Stimulated activated CD4-positive, alpha-beta T cell treated with anti-CD3 and anti-CD28 coated beads, Interleukin-15, amount 100 ng/mL, for 48 hours (primary cell): ENCODE results near the gene VNN1.
"Not testable (repeated sequence)": the region's sequence is repeated elsewhere in the genome, so short reads cannot be mapped to it uniquely, and the experiment has no call there.

Experiments used
- DNase-seq, 2 donors: peaks; one replicate each; pipeline ENCODE4 v3.0.0-alpha.2; 2020; ENCODE audit warnings: low read depth in 2 of 2

VNN1 gene

DNA sequence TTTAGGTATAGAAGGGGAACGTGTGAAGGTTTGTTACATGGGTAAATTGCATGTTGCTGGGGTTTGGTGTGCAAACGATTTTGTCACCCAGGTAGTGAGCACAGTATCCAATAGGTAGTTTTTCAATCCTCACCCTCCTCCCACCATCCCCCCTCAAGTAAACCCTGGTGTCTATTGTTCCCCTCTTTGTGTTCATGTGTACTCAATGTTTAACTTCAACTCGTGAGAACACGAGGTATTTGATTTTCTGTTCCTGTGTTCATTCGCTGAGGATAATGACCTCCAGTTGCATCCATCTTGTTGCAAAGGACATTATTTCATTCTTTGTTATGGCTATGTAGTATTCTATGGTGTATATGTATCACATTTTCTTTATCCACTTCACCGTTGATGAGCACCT, 11.6 kb upstream of the VNN1 start:
- DNase-seq = no peak

DNA sequence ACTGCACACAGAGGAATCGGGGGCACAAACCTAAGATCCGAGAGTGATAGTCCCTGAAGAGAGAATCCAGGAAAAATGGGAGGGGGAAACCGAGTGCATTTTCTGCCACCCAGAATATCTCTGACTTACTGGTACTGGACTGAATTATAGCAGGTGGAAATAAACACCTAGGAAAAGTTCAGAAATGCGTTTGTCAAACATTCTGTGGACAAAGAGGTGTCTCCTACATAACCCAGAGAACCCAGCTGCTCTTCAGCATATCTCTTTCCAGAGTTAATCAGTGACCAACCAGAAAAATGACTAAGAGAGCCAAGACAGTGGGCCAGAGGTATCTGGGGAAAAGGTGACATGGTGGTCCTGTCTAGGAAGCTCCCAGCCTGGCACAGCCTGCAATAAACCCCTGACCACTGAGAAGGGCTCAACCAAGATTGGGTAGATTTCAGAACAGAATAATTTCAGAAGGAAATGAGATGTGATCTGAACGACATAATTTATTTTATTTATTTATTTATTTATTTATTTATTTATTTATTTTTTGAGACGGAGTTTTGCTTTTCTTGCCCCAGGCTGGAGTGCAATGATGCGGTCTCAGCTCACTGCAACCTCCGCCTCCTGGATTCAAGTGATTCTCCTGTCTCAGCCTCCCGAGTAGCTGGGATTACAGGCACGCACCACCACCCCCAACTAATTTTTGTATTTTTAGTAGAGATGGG, 6.0 kb upstream of the VNN1 start:
- no peak for DNase-seq

DNA sequence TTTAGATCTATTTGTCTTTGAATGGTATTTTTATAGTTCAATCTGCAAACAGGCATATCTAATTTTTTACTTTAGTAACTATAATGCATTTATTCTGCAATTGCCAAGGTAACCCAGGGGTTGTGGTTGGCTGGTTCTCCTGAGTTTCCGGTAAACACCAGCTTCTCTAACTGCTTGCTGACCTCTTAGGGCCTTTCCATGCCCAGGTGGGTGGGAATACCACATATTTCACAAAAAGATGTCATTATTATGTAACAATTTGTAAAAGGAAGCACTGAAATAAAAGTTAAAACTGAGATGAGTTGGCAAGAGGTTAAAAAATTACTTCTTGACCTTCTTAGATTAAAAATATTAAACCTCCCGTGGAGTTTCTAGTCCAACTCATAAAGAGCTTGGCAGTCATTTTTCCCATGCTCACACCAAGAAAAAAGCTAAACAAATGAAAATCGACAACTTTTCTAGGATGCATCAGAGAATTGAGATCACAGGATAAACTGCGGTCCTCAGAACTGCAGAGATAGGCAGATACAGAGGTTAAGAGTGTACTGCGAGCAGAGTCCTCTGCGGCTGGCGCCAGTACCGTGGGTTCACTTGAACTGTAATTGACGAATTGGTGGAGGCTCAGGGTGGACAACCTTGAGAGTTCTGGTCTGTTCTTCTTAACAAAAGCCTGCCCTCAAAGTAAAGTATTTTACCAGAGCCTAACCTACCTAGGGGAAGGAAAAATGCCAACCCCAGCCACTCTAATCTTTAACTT, 2.2 kb upstream of the VNN1 start:
- no peak for DNase-seq

DNA sequence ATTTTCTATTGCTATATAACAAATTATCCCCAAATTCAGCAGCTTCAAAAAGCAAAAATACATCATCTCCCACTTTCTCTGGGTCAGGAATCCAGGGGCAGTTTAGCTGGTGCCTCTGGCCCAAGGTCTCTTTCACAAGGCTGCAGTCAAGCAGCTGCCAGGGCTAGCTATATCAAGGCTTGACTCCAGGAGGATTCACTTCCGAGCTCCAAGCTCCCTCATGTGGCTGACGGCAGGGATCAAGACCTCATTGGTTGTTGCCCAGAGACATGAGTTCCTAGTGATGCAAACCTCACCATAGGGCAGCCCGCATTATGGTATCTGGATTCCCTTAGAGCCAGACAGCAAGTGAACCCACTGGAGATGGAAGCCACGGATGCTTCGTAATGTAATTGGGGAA, 1.3 kb upstream of the VNN1 start:
- DNase-seq = no peak

DNA sequence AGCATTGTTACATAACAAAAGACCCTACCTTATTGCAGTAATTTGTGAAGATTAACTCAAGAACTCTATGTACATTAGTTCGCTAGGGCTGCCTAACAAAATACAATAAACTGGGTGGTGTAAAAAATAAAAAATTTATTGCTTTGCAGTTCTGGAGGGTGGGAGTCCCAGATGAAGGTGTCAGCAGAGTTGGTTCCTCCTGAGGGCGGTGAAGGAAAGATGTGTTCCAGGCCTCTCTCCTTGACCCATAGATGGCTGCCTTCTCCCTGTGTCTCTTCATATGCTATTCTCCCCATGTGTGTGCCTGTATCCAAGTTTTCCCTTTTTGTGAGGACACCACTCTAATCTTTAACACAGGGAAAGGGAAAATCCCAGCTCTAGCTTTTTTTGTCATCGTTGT, 305 bp upstream of the VNN1 start:
- no peak for DNase-seq

DNA sequence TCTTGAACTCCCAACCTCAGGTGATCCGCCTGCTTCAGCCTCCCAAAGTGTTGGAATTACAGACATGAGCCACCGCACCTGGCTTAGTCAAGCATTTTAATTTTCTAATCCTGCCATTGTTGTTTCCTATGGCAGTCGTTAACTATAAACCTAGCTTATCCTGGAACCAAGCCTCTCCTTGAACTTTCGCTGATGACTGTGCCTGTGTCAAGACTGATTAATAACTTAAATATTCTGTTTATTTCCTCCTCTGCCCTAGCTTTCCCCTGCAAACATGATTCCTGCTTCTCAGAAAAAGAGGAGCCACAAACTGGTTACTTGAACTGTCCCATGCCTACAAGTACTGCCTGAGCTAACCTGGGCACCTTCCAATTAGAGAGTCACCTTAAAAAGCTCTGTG, 1.5 kb downstream of the VNN1 start:
- no peak for DNase-seq

DNA sequence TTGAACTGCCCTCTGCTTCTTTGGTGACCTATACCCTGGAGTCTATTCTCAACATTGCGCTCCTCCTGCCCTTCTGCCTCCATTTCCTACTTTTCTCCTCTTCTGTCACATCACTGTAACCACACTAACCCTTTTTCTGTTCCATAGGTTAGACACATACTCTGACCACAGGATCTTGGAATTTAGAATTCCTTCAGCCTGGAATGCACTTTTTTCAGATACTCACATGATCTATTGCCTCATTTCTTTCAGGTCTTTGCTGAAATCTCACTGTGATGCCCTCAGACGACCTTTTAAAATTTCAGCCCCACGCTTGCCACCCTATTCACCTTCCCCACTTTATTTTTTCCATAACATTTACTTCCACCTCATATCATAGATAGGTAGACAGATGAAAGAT, 5.1 kb downstream of the VNN1 start:
- DNase-seq = no peak

DNA sequence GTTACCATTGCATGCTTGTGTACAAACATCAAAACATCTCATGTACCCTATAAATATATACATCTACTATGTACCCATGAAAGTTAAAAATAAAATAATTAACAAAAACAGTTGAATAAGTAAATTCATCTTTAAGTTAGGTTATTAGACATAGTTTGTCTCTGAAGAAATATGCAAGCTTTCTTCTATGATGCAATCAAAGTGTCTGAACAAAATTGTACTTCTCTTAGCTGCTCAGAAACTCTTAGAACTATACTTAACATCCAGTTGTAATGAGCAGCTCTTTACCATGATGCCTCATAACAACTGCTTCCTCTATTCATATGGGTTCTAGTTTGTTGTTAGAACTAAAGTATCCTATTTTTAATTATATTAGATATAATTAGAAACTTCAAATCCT, 5.9 kb downstream of the VNN1 start:
- no peak for DNase-seq

DNA sequence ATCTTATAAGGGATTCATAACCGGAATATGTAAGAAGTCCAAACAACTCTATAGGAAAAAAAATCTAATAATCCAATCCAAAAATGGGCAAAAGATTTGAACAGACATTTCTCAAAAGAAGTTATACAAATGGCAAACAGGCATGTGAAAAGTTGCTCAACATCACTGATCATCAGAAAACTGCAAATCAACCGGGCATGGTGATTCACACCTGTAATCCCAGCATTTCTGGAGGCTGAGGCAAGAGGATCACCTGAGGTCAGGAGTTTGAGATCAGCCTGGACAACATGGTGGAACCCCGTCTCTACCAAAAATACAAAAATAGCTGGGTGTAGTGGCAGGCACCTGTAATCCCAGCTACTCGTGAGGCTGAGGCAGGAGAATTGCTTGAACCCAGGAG, 7.1 kb downstream of the VNN1 start:
- DNase-seq = not testable (repeated sequence)

DNA sequence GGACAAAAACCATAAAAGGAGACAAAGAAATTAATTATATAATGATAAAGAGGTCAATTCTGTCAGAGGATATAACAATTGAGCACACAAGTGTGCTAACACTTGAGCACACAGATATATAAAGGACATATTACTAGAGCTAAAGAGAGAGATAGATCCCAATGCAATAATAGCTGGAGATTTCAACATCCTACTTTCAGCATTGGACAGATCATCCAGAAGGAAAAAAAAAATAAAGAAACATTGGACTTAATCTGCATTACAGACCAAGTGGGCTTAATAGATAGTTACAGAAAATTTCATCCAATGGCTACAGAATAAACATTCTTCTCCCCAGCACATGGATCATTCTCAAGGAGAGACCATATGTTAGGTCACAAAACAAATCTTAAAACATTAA, 9.9 kb downstream of the VNN1 start:
- DNase-seq = no peak

DNA sequence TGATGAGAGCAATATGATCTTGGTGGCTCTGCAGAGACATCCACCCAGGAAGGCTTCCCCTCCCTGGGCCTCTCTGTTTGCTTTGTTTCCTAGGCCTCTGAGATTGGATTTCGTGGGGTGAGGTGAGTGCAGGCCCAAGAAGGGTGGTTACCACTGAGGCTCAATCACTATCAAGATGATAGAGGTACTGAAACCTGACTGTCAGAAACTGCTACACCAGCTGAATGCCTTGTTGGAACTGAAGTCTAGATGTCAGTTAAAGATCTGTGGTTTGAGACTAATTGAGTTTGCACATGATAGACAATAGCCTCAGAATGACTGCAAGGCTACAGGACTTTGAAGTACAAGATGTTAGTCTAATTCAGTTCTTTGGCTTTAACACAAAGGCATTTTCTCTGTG, 15.2 kb downstream of the VNN1 start:
- DNase-seq = no peak

DNA sequence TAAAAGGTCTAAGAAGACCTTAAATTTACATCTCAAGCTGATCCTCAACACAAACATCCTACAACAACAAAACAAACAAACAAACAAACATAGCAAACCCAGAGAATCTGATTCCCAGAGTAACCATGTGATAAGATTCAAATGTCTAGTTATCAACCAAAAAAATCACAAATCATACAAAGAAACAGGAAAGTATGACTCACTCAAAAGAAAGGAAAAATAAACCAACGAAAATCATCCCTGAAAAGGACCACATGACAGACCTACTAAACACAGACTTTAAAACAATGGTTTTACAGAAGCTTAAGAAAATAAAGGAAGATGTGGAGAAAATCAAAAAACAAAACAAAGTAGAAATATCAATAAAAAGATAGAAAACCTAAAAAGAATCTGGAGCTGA, 18.1 kb downstream of the VNN1 start:
- no peak for DNase-seq

DNA sequence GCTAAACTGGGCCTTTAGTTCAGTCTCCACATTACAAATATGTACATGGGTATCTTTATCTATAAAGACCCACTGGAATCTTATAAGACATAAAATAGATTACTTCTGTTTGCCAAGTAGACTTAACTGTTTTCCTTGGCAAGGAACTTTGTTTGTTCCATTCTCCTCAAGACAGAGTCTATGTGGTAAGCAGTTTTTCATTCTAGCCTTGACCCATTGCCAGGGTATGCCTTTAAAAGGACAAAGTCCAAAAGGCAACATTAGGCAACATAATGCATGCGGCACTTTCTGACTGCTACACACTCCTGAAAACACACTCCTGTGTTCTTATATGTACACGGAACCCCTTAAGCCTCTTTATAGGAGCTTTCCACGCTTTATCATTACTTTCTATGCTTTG, 20.4 kb downstream of the VNN1 start:
- no peak for DNase-seq

DNA sequence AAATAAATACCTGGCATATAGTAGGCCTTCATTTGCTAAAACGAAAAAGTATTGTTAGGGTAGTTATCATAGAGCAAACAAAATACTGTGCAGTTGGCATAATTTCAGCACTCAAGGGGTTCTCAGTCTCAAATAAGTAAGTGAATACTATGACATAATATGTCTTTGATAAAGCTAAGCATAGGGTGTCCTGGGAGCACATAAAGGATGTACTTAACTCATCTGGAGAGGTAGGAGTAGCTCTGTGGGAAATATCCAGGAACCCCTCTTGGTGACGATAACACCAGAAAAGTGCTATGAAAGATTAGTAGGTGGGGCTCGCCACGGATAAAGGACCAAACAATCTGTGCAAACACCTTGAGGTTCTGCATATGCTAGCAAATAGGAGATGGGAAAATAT, 23.2 kb downstream of the VNN1 start:
- DNase-seq = no peak

DNA sequence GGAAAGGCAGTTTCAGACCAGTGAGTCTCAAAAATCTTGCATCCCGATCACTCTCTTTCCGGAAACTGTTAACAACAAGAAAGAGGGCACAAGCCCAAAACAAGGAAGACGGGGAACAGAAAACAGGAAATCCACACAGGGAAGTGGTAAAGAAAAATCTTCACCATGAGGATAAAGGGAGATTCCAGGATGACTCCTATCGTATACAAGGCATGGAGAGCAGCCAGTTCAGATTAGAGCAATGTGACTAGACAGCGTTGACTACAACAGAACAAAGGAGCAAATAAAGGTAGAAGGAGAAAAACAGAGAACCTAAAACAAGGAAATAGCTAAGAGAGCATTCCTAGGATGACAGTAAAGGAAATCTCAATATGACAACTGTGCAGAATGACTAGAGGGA, 26.5 kb downstream of the VNN1 start:
- no peak for DNase-seq

DNA sequence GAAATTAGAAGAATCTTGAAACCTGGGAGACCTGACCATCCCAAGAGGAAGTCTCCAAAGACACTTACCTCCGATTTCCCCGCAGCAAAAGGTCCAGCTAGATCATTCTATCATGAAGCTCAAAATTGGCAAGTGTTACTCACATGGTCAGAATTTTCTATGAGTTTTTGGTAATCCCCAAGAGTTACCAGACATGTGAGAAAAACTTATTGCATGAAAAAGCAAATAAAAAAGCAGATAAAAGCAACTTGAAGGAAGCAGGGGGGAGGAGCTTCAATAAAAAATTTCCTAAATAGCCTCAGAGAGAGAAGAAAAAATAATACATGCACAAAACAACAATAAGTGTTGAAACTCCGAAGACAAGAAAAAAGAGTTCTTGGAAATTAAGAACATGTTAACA, 27.3 kb downstream of the VNN1 start:
- DNase-seq = no peak

DNA sequence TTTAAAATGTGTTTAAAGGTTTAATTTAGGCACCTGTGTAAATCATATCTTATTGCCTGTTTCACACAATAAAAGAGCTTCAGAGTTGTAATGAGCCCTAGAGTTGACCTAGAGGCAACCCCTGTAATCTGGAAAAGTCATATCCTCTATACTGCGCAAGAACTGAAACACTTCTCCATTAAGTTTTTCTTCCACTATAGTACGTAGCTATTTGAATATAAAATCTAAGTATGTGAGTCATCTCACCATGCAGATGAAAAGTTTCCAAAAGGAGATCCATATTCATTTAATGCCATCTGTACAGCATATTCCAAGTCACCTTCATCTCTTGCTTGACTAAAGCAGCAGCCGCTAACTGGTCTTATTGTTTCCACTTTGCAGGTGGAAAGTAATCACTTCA, 28.8 kb downstream of the VNN1 start:
- DNase-seq = no peak

DNA sequence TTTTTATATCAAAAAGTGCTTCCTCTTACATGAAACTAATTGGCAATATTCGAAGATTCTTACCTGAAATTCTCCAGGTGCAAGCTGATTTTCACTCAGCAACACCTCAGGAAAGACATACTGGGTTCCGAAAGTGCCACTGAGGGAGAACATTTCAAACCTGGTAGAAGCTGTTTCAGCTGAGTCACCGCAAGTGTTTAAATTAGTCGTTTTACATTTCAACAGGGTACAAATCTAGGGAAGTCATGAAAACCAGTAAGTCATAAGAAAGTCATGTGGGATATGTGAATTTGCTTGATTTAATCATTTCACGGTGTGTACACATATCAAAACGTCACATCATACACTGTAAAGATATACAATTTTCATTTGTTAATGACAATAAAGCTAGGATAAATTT, 29.6 kb downstream of the VNN1 start:
- no peak for DNase-seq

DNA sequence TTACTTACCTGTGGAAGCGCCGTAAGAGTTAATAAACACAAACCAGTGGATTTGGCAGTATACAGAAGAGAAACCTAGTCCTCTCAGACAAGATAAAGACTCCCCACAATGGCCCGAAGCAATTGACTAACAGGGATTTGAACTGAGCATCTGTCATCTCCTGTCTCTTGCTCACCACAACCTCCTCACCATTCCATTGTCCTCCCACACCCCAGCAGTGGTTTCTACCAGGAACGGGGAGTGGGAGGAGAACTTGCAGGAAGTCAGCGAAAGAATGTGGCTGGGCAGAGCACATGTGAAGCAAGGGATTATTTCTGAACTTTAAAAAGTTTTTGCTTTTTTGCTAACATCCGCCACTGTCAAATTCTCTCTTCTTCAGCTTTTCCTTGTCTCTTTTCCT, 30.3 kb downstream of the VNN1 start:
- no peak for DNase-seq

DNA sequence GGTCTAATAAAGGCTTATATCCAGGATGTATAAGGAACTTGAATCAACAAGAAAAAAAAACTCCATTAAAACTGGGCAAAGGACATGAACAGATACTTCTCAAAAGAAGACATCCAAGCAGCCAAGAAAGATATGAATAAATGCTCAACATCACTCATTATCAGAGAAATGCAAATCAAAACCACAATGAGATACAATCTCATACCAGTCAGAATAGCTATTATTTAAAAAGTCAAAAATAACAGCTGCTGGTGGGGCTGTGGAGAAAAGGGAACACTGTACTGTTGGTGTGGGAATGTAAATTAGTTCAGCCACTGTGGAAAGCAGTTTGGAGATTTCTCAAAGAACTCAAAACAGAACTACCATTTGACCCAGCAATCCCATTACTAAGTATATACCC, 34.8 kb downstream of the VNN1 start:
- DNase-seq = not testable (repeated sequence)

DNA sequence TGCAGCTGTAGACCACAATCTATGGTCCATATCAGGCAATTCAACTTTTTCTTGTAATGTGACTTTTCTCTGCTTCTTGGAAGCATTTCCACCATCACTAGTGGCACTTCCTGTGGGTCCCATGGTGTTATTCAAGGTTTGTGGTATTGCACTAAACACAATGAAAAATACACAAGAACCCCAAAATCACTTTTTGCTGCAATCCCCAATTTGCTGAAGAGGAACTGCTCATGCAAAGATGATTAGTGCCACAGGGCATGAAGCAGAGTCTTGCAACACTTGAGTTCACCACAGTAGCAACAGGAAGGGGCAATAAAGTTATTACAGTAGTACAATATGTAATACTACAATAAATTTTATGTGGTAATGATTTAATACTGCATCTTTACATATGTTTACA, 38.1 kb downstream of the VNN1 start:
- no peak for DNase-seq

DNA sequence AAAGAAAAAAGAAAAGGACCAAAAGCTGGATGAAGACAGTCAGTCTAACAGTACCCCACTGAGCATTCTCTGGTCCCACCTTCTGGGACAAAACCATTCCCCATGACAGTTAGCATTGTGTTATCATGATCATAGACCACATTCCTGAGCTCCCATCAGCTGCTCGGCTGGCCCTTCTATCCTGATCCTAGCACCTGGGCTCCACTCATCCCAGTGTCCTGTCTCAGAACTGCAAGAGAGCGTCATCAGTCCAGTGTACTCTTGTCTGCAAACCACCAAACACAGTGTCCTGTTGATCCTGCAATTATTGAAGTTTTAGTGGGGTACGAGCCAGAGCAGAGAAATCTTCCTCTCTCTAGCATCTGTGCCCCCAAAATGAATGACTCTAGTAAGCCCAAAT, 38.9 kb downstream of the VNN1 start:
- no peak for DNase-seq

DNA sequence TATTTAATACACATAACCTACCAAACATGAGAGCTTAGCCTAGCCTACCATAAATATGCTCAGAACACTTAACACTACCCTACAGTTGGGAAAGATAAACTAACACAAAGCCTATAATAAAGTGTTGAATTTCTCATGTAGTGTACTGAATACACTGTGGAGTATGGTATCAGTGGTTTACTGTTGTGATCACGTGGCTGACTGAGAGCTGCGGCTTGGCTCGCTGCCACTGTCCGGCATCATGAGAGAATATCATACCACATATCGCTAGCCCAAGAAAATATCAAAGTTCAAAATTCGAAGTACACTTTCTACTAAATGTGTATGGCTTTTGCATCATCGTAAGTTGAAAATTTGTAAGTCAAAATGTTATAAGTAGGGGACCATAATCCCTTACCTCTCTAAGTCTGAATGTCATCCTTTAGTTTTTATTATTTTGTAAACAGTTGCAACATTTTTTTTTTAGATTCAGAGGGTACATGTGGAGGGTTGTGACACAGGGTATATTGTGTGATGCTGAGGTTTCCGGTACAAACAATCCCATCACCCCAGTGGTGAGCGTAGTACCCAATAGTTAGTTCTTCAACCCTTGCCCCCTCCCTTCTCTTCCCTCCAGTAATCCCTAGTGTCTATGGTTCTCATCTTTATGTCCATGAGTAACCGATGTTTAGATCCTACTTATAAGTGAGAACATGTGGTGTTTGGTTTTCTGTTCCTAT, 40.3 kb downstream of the VNN1 start:
- no peak for DNase-seq
